GM21529 (cell line): ENCODE measurements around the gene EARS2.
A peak's percentile ranks its signal among the peaks of the same experiment; 100 is the strongest.
"Not testable (repeated sequence)": the region's sequence is repeated elsewhere in the genome, so short reads cannot be mapped to it uniquely, and the experiment has no call there.

Source experiments
- ATAC-seq: cut with Tn5 transposase; IDR thresholded peaks from one replicate; pipeline ENCODE4 v1.9.1; 2021; ENCODE audit not compliant: unreplicated experiment

EARS2 gene

DNA sequence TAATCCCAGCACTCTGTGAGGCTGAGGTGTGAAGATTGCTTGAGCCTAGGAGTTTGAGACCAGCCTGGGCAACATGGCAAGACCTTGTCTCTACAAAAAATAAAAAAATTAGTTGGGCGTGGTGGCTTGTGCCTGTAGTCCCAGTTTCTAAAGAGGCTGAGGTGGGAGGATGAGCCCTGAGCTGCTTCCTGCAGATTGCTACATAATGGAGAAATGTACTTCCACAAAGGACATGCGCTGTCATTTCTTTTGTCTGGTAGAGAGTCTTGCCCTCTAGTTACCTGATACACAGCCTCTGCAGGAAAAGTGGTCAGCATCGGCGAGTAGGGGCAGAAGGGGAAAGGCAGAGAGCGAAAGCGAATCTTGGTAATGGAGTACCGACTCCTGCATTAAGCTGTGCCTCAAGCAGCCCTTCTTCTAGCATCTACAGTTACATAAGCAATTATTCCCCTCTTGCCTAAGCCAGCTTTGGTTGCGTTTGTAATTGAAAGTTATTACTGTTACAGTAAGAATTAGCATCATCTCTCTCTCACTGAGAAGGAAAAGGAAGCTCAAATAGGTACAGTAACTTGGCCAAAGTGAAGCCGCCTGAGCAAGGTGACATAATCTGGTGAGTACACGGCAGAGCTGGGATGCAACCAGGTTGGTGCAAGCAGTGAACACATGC is 28.4 kb downstream of the EARS2 start:
- no peak for ATAC-seq

DNA sequence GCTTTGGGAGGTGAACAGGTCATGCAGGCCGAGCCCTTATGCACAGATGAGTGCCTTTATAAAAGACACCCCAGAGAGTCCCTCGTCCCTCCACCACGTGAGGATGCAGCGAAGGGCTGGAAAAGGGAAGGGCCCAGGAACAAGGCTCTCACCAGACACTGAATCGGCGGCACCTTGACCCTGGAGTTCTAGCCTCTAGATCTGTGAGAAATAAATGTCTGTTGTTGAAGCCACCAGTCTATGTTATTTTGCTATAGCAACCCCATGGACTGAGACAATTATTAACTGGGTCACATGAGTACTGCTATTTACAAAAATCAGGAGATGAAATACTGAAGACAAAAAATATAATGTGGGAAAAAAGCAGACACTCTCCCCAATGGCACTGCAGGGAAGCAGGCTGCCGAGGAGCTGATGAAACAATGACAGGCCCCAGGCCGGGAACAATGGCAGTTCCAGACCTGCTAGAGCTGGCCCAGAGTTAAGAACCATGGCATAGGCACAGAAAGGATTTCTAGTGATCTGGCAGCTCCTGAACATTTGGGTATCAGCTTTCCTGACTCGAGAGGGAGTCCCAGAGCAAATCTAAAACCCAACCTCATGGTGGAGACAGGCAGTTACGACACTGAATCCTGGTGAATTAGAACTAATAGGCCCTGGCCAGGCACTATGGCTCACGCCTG is 29.0 kb downstream of the EARS2 start:
- no peak for ATAC-seq

DNA sequence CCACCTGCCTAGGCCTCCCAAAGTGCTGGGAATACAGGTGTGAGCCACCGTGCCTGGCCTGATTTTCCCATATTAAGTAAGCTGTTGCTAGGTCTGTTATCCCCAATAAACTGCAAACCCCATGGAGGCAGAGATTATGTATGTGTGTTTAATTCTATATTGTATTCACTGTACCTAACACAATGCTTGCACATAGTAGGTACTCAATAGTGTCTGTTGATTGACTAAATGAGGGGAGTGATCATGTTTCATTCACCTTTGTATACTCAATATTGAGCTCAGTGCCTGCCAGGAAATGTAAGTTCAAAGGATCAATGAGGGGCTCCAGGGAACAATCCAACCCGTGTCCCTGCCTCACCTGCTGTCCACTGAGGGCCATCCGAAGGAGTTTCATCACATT is 32.3 kb downstream of the EARS2 start:
- ATAC-seq = no peak

DNA sequence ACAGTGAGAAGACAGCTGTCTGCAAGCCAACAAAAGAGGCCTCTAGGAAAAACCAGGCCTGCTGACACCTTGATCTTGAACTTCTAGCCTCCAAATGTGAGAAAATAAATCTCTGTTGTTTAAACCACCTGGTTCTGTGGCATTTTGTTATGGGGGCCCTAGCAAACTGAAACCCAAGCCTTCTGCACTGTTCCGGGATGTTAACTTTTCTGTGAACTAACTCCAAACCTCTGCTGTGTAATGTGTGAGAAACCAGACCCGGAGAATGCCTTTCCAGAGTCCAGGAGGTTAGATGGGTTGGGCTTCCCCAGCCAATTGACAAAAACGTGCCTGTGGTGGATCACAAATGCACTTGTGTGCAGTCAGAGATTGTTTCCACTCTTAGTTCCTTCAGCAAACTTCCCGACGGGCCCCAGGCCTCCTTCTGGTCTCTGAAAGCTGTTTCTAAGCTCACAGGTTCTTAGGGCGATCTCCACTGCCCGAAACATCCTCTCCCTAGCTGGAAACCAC is 33.2 kb downstream of the EARS2 start:
- no peak for ATAC-seq

DNA sequence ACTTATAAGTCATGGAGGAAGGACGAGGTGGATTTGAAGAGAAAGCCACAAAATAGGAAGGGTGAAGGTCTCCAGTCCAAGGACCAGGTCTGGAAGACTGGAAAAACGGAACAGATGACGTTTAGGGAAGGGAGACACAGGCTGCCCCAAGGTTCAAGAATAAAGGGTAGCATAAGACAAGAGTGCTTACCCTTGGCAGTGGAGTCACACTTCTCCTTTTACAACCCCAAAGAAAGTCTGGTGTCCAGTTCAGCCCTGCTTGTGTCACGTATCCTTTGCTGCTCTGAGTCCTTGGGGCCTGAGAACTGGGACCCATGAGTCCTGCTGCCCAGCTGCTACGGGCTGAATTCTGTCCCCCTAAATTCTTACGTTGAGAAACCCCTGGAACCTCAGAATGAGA is 33.8 kb downstream of the EARS2 start:
- no peak for ATAC-seq

DNA sequence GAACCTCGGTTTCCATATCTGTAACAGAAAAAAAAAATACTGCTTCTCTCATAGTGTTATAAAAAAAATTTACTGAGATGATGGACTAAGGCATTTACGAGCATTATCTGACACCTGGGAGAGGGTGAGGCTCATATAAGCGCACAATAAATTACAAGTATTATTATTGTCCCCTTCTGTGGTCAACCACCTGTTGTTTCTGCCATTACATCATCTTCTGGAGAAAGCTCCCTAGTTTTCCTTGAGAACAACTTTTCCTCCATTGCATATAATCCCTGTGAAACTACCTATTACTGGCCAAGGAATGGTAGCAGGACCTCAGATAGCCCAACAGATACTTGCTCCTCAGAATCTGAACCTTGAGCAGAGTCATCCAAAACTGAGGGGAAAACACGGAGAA is 35.2 kb downstream of the EARS2 start:
- no peak for ATAC-seq

DNA sequence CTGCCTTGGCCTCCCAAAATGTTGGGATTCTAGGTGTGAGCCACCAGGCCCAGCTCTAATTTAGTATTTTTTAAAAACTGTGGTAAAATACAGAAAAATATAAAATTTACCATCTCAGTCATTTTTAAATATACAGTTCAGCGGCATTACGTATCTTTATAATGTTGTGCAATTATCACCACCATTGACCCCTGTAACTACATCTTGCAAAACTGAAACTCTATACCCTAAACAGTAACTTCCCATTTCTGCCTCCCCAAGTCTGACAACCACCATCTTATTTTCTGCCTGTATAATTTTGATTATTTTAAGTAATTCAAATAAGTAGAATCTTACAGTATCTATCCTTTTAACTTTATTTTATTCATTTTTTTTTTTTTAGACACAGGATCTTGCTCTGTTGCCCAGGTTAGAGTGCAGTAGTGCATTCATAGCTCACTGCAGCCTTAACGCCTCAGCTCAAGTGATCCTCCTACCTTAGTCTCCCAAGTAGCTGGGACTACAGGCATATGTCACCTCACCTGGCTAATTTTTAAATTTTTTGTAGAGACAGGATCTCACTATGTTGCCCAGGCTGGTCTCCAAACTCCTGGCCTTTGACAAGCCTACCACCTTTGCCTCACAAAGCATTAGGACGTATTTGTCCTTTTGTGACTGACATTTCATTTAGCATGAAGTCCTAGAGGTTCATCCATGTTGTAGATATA is 36.0 kb downstream of the EARS2 start:
- no peak for ATAC-seq

DNA sequence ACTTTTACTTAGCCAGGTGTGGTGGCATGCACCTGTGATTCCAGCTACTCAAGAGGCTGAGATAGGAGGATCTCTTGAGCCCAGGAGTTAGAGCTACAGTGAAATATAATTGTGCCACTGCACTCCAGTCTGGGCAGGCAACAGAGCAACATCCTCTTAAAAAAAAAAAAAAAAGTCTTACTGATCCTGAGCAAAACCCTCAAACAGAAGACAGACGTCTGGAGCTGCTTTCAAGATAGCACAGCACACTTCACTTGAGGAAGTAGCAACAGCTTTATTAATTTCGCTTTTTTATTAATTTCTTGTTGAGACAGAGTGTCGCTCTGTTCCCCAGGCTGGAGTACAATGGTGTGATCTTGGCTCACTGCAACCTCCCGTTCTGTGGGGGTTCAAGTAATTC is 36.6 kb downstream of the EARS2 start:
- no peak for ATAC-seq

DNA sequence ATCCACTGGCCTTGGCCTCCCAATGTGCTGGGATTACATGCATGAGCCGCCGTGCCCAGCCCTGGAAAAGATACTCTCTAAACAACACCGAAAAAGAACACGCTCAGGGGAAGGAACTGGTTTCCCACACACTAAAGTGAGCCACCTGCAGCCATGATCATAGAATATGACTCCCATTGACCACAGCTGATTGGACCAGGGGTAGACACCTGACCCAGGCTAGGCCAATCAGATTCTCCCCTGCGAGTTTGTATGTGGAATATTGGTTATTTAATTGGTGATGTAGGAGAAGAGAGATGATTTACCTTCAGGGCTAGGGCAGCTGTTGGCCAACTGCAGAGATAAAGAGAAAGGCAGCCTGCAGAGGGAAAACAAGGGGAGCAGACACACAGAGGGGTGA is 37.9 kb downstream of the EARS2 start:
- no peak for ATAC-seq

DNA sequence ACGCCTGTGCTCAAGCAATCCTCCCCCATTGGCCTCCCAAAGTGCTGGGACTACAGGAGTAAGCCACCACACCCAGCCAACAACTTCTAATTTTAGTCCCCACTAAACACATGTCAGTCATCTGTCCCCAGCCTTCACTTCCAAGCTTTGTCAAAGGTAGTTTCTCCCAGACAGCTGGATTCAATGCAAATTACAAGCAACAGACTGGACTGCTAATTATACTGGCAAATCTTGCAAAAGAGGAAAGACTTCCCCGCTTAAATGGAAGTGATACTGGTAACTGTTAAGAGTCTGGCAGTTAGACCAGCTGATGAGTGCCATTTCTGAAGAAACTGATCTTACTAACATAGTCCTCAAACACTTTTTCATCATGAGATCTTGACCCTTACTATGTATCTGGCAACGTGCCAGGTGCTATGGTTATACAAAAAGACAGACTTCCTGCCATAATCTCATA is 38.7 kb downstream of the EARS2 start:
- ATAC-seq = peak; percentile 57

DNA sequence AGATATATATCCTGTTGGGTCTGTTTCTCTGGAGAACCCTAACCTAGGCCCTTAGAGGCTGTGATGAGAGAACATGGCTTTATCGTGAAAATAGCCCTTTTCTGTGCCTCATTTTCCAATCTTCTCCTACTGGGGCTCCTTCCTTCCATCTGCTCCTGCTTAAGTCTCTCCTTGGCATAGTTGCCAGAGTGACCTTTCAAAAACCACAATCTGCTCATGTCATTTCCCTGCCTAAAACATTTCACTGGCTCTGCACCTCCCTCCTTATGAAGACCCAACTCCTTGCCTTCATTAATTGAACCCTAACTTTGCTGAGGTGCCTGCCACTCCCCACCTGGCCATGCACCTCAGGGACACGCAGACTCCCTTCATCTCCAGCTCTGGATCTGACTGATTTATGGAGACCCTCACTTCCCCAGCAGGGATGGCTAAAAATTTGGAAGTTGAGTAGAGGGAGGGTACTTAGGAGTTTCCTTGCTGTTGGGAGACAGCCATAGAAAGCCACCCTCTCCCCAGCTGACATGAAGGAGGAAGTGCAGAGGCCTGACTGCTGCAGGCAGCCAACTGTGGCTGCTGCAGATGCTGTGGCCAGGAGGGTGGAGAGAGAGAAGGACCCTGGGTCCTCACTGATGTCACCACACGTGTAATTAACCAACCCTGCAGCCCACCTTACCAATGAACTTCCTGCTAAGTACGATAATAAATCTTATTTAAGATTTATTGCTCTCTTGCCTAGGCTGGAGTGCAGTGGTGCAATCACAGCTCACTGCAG is 40.6 kb downstream of the EARS2 start:
- no peak for ATAC-seq

DNA sequence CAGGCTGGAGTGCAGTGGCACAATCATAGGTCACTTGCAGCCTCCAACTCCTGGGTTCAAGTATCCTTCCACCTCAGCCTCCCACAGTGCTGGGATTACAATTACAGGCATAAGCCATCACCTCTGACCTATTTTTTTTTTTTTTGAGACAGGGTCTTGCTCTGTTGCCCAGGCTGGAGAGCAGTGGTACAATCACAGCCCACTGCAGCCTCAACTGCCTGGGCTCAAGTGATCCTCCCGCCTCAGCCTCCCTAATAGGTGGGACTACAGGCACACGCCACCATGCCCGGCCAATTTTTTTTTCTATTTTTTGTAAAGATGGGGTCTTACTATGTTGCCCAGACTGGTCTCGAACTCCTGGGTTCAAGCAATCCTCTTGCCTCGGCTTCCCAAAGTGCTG is 41.3 kb downstream of the EARS2 start:
- ATAC-seq = no peak

DNA sequence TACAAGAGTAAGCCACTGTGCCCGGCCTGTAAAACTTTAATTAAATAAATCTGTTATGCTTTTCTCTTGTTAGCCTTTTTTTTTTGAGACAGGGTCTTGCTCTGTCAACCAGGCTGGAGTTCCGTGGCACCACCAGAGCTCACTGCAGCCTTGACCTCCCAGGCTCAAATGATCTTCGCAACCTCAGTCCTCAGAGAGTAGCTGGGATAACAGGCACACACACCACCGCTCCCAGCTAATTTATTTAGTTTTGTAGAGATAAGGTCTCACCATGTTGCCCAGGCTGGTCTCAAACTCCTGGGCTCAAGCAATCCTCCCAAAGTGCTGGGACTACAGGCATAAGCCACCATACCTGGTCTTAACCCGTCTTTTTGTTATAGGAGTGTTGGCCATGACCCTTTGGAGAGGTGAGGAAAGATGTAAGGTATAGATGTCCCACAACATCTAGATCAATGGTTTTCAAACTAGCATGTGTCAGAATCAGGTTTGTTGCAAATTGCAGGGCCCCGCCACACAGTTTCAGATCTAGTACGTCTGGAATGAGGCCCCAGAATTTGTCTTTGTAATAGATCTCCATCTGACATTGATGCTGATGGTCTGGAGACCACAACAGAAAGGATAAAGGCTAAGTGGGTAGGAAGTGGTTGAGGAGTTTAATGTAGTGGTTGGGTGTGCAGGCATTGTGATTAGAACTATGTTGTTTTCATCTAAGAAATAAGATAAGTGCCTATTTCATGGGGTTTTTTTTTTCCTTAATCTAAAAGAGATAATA is 42.6 kb downstream of the EARS2 start:
- ATAC-seq = no peak

DNA sequence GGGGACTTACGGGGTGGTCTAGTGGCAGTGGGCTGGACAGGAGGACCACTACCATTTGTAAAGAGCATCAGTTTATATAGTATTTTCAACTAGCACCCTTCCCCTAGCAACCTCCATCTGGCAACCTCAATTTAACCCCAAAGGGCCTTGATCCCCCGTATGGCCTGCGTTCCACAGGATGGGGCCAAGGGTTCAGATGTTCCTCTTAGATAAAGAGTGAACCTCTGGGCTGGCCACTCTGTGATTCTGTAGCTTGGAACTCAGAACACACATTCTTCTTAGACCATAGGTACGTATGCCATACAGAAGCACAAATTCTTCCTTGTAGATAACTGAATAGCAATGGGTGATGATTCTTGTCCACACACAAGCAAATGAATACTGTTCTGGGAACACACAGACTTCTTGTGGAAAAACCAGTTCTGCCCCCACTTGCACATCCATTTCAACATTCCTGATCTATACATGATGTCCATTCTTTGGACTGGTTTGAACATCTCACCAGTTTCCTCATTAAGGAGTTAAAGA is 44.9 kb downstream of the EARS2 start:
- ATAC-seq = no peak

DNA sequence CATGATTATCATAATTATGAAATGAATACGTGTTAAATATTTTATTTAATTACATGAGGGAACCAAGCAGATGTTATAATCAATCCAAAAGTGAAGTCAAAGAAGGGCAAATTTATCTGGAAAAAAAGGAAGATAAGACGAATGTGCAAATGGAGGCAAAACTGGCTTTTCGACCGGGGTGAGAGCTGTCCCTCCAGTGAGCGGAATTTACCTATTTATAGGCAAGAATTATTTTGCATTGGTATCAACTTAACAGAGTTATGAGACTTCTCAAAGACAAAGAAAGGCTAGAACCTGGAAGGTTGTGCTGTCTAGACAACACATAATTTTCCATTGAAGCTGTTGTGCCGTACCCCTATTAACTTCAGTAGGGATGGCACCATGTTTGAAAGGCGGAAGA is 45.4 kb downstream of the EARS2 start:
- ATAC-seq = no peak

DNA sequence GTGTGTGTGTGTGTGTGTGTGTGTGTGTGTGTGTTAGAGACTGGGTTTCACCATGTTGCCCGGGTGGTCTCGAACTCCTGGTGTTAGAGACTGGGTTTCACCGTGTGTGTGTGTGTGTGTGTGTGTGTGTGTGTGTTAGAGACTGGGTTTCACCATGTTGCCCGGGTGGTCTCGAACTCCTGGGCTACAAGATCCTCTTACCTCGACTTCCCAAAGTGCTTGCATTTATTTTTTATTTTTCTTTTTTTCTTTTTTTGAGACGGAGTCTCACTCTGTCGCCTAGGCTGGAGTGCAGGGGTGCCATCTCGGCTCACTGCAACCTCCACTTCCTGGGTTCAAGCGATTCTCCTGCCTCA is 46.3 kb downstream of the EARS2 start:
- ATAC-seq = not testable (repeated sequence)

DNA sequence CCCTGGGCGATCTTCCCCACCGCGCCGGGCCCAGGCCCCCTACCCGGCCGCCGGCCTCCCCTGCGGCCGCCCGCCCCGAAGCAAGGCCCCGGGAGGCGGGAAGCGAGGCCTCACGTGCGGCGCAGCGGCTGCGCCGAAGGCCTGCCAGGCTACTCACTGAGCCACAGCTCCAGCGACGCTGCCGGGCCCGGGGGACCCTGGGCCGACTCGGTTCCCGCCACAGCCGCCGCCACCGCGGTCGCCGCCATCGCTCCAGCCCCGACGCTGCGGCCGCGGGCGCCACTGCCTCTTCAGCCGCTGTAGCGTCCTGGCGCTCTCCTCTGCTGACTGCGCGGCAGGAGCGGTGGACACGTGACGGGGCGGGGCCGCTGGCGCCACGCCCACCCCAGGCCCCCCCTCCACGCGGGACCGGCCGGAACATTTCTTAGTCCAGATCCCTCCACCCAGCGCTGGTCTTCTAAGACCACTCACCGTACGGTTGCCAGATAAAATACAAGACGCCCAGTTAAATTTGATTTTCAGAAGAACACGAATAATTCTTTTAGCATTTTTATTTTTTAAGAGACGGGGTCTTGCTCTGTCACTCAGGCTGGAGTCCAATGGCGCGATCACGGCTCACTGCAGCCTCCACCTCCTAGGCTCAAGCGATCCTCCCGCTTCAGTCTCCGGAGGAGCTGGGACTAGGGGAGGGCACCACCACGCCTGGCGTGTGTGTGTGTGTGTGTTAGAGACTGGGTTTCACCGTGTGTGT is 46.8 kb downstream of the EARS2 start, which contains the start of gene GGA2:
GGA2 (minus strand) TSS at position 331 of the 751 bp plus-strand sequence; CDS start at position 248, 83 bp downstream.
- peak; percentile 75 for ATAC-seq

DNA sequence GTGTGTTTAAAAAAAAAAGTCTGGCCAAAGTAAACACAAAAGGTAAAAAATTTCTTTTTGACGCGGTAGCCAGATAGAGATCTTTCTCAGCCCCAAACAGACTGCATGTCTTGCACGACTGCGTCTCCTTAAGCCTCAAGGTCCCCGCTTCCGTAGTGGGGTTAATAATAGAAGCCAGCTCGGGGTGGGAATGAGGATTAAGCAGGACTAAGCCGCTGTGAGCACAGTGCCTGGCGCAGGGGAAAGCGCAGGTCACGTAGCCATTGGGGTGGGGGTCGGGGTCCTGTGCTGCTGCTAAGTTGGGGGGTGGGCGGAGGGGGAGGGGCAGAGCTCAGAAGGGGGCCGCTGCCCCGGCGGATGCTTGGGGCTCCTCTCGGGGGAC is 47.4 kb downstream of the EARS2 start:
- no peak for ATAC-seq

DNA sequence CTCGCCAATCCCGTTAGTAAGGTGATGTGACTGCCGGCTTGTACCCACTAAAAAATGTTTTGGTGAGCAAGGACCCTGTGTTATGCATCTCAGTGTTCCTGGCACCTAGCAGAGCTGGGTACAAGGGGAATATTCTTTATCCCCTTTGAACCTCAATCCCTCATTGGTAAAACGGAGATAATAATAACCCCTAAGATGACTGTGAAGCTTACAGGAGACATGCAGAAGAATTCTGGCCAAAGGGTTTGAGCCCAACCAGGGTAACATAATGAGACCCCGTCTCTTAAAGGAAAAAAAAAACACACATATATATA is 47.8 kb downstream of the EARS2 start:
- no peak for ATAC-seq
